ENCODE results near the gene PFKP.

The PFKP gene

DNA sequence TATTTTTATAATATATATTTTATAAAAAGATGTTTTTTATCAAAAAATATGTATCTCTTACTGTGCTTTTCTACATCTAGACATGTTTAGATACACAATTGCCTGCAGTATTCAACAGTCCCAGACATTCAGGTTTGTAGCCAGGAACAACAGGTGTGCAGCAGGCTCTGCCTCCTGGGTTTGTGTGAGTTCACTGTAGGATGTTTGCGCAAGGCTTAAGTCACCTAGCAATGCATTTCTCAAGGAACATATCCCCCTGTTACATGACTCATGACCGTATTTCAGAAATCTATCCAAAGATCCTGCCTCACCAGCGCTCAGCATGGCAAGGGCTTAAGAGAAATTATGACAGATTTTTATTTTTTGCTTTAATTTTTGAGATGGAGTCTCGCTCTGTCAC is 63.8 kb downstream of the PFKP start:
- no peak overlapping the region for H3K4me3 ChIP-seq (ENCODE audit: low read depth in 1 of 2, low read length in 1 of 2)
- no peak for TF ChIP-seq CTCF (IDR thresholded peaks at IDR 0.05)
- peak overlapping the region; percentile 52 for H3K27ac ChIP-seq
- H3K4me1 ChIP-seq (ENCODE audit: control insufficient read depth in 1 of 2, insufficient read depth in 1 of 2, low read depth in 1 of 2, low read length in 1 of 2): peaks cover 9% of the 10 kb centered on the region in 2 experiments
- no peaks in the 10 kb centered on the region for H3K27me3 ChIP-seq
- H3K9me3 ChIP-seq: no peaks in the 10 kb centered on the region
- H3K36me3 ChIP-seq: peaks cover 33% of the 10 kb centered on the region

- TF ChIP-seq CTCF (IDR thresholded peaks at IDR 0.05): no peak
- H3K27ac ChIP-seq: no peak overlapping the region
Observed at GRCh38 chr10:3132036-3133025, 65.0 kb downstream of the PFKP start.

GRCh38 chr10:3133948-3134347 is 66.6 kb downstream of the PFKP start:
- Histone ChIP-seq H3K4me1 (ENCODE audit: control insufficient read depth in 1 of 2, insufficient read depth in 1 of 2, low read depth in 1 of 2, low read length in 1 of 2) (peaks cover 9% of the 10 kb centered on the region in 2 experiments), H3K4me3 (ENCODE audit: low read depth in 1 of 2, low read length in 1 of 2) (no peak overlapping the region), H3K36me3 (peaks cover 61% of the 10 kb centered on the region), H3K27ac (no peak overlapping the region), H3K9me3 (no peaks in the 10 kb centered on the region), H3K27me3 (no peaks in the 10 kb centered on the region)
- no peak for TF ChIP-seq CTCF (IDR thresholded peaks at IDR 0.05)

More at GRCh38 chr10:3132036-3133025, 65.0 kb downstream of the PFKP start:
- Histone ChIP-seq H3K36me3 (peaks cover 45% of the 10 kb centered on the region), H3K9me3 (no peaks in the 10 kb centered on the region), H3K27me3 (no peaks in the 10 kb centered on the region), H3K4me1 (ENCODE audit: control insufficient read depth in 1 of 2, insufficient read depth in 1 of 2, low read depth in 1 of 2, low read length in 1 of 2) (peaks cover 9% of the 10 kb centered on the region in 2 experiments), H3K4me3 (ENCODE audit: low read depth in 1 of 2, low read length in 1 of 2) (no peak overlapping the region)

- H3K36me3 ChIP-seq: peaks cover 72% of the 10 kb centered on the region
- no peak for TF ChIP-seq CTCF (IDR thresholded peaks at IDR 0.05)
- no peaks in the 10 kb centered on the region for H3K27me3 ChIP-seq
- H3K9me3 ChIP-seq: no peaks in the 10 kb centered on the region
- H3K4me3 ChIP-seq (ENCODE audit: low read depth in 1 of 2, low read length in 1 of 2): no peak overlapping the region
- H3K27ac ChIP-seq: no peak overlapping the region
- peaks cover 9% of the 10 kb centered on the region in 2 experiments for H3K4me1 ChIP-seq (ENCODE audit: control insufficient read depth in 1 of 2, insufficient read depth in 1 of 2, low read depth in 1 of 2, low read length in 1 of 2)
Observed at GRCh38 chr10:3135006-3135405, 67.7 kb downstream of the PFKP start.

- peaks cover 85% of the 10 kb centered on the region for H3K36me3 ChIP-seq
Observed at GRCh38 chr10:3136336-3136735, 69.0 kb downstream of the PFKP start.

More at GRCh38 chr10:3136336-3136735, 69.0 kb downstream of the PFKP start:
- H3K9me3 ChIP-seq: no peaks in the 10 kb centered on the region
- no peak overlapping the region for H3K4me3 ChIP-seq (ENCODE audit: low read depth in 1 of 2, low read length in 1 of 2)
- H3K4me1 ChIP-seq (ENCODE audit: control insufficient read depth in 1 of 2, insufficient read depth in 1 of 2, low read depth in 1 of 2, low read length in 1 of 2): peaks cover 5% of the 10 kb centered on the region in 2 experiments
- no peak for TF ChIP-seq CTCF (IDR thresholded peaks at IDR 0.05)
- no peaks in the 10 kb centered on the region for H3K27me3 ChIP-seq
- no peak overlapping the region for H3K27ac ChIP-seq
